ENCODE results near the gene PDZD2.
"Not testable (repeated sequence)": the region's sequence is repeated elsewhere in the genome, so short reads cannot be mapped to it uniquely, and the experiment has no call there.

PDZD2 gene

DNA sequence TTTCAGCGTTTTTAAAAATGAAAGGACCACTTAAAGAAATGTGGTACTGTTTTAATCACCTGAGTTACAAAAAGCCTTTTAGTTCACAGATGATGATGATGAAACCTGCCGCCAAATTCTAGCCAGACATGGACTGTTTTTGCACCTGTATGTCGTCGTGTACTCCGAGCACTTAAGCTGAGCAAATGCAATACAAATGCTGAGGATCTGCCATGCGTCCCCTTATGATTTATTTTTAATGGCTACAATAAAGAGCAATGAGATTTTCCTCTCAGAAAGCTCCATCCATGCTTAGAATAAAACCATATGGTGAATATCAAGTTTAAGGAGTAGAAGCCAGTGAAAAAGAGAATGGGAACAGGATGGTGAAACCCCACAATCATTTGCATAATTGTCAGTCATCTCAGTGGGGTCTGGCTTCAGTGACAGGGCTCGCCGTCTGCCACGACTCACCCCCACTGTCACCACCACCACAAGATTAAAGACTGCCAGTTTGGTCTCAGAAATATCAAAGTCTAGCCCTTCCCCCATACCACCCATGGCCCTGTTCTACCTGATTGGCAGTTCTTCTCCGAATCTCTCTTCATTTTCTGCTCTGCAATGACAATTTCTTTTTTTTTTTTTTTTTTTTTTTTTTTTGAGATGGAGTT lies 375.3 kb downstream of the PDZD2 start:
- Histone ChIP-seq H3K36me3 (replicated peaks) (no peaks in the 10 kb centered on the region), H3K27me3 (replicated peaks) (no peaks in the 10 kb centered on the region), H3K4me3 (ENCODE audit: low read depth, low read length) (no peak overlapping the region), H3K27ac (no peak overlapping the region)
- DNase-seq, result no peak
- TF ChIP-seq, protein P1, sequence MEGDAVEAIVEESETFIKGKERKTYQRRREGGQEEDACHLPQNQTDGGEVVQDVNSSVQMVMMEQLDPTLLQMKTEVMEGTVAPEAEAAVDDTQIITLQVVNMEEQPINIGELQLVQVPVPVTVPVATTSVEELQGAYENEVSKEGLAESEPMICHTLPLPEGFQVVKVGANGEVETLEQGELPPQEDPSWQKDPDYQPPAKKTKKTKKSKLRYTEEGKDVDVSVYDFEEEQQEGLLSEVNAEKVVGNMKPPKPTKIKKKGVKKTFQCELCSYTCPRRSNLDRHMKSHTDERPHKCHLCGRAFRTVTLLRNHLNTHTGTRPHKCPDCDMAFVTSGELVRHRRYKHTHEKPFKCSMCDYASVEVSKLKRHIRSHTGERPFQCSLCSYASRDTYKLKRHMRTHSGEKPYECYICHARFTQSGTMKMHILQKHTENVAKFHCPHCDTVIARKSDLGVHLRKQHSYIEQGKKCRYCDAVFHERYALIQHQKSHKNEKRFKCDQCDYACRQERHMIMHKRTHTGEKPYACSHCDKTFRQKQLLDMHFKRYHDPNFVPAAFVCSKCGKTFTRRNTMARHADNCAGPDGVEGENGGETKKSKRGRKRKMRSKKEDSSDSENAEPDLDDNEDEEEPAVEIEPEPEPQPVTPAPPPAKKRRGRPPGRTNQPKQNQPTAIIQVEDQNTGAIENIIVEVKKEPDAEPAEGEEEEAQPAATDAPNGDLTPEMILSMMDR (IDR thresholded peaks at IDR 0.05; ENCODE audit: low read depth, low read length, missing control alignments), result no peak
- in situ Hi-C loops (cut with HindIII; ENCODE audit: low pct_ligation_motif_present, low sequenced_read_pairs), result no loop called here

GRCh38 chr5:32015262-32015661 lies 376.3 kb downstream of the PDZD2 start:
- DNase-seq; in situ Hi-C loops (cut with HindIII; ENCODE audit: low pct_ligation_motif_present, low sequenced_read_pairs); H3K27me3 ChIP-seq (replicated peaks); H3K4me3 ChIP-seq (ENCODE audit: low read depth, low read length); H3K36me3 ChIP-seq (replicated peaks); H3K27ac ChIP-seq: not testable (repeated sequence)

- Histone ChIP-seq H3K36me3 (replicated peaks) (no peaks in the 10 kb centered on the region), H3K27ac (no peak overlapping the region), H3K4me3 (ENCODE audit: low read depth, low read length) (no peak overlapping the region), H3K27me3 (replicated peaks) (no peaks in the 10 kb centered on the region)
- no peak for DNase-seq
- in situ Hi-C loops (cut with HindIII; ENCODE audit: low pct_ligation_motif_present, low sequenced_read_pairs), result no loop called here
- TF ChIP-seq, protein P1 (IDR thresholded peaks at IDR 0.05; ENCODE audit: low read depth, low read length, missing control alignments), result no peak
These were observed 378.9 kb downstream of the PDZD2 start for GRCh38 chr5:32017692-32018367.

GRCh38 chr5:32018476-32019436 lies 379.8 kb downstream of the PDZD2 start:
- no peak for DNase-seq

DNA sequence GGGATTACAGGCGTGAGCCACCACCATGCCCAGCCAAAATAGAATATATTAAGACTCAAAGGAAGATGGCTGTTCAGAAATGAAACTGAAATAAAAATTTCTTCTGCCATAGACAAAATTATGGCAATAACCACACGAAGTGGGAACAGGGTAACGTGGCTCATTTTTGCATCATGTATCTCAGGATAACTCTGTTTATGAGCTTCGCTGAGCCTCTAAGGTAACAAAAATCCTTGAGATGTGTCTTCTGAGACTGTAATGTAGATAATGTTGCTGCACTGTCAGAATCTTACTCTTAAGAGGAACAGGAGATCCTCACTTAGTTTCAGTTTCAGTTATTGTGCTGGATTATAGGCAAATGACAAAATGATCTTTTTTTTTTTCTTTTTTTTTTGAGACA lies 381.3 kb downstream of the PDZD2 start:
- TF ChIP-seq, protein P1 (IDR thresholded peaks at IDR 0.05; ENCODE audit: low read depth, low read length, missing control alignments), result no peak
- DNase-seq, result no peak
- Histone ChIP-seq H3K4me3 (ENCODE audit: low read depth, low read length) (no peak overlapping the region), H3K27me3 (replicated peaks) (no peaks in the 10 kb centered on the region), H3K27ac (no peak overlapping the region), H3K36me3 (replicated peaks) (no peaks in the 10 kb centered on the region)
- in situ Hi-C loops (cut with HindIII; ENCODE audit: low pct_ligation_motif_present, low sequenced_read_pairs), result no loop called here

More at GRCh38 chr5:32018476-32019436, 379.8 kb downstream of the PDZD2 start:
- no peaks in the 10 kb centered on the region for H3K27me3 ChIP-seq (replicated peaks)
- in situ Hi-C loops (cut with HindIII; ENCODE audit: low pct_ligation_motif_present, low sequenced_read_pairs), result no loop called here
- TF ChIP-seq, protein P1 (IDR thresholded peaks at IDR 0.05; ENCODE audit: low read depth, low read length, missing control alignments), result no peak
- H3K36me3 ChIP-seq (replicated peaks), result no peaks in the 10 kb centered on the region
- H3K4me3 ChIP-seq (ENCODE audit: low read depth, low read length), result no peak overlapping the region
- no peak overlapping the region for H3K27ac ChIP-seq

GRCh38 chr5:32020946-32021345 lies 382.0 kb downstream of the PDZD2 start:
- TF ChIP-seq, protein P1 (IDR thresholded peaks at IDR 0.05; ENCODE audit: low read depth, low read length, missing control alignments), result no peak
- no peak overlapping the region for H3K4me3 ChIP-seq (ENCODE audit: low read depth, low read length)
- DNase-seq, result no peak
- no peaks in the 10 kb centered on the region for H3K36me3 ChIP-seq (replicated peaks)
- H3K27ac ChIP-seq, result no peak overlapping the region
- in situ Hi-C loops (cut with HindIII; ENCODE audit: low pct_ligation_motif_present, low sequenced_read_pairs), result no loop called here
- H3K27me3 ChIP-seq (replicated peaks), result no peaks in the 10 kb centered on the region

Data from brain microvascular endothelial cell (primary cell).